AG09319 (cell line): ENCODE data around the gene SERTAD4.

Experiments
- DNase-seq: peaks from one replicate; pipeline ENCODE4 v3.0.0-alpha.2; 2010; ENCODE audit warnings: low read depth; ENCODE audit errors: extremely low read depth
- TF ChIP-seq, protein P1 (sequence below): IDR thresholded peaks from 2 replicates; pipeline ENCODE4 v1.5.1; 2011; ENCODE audit warnings: low read depth, mild to moderate bottlenecking, inconsistent platforms, low read length, moderate library complexity

The SERTAD4 gene

GRCh38 chr1:210201681-210202080, 30.9 kb upstream of the SERTAD4 start:
- TF ChIP-seq, protein P1, sequence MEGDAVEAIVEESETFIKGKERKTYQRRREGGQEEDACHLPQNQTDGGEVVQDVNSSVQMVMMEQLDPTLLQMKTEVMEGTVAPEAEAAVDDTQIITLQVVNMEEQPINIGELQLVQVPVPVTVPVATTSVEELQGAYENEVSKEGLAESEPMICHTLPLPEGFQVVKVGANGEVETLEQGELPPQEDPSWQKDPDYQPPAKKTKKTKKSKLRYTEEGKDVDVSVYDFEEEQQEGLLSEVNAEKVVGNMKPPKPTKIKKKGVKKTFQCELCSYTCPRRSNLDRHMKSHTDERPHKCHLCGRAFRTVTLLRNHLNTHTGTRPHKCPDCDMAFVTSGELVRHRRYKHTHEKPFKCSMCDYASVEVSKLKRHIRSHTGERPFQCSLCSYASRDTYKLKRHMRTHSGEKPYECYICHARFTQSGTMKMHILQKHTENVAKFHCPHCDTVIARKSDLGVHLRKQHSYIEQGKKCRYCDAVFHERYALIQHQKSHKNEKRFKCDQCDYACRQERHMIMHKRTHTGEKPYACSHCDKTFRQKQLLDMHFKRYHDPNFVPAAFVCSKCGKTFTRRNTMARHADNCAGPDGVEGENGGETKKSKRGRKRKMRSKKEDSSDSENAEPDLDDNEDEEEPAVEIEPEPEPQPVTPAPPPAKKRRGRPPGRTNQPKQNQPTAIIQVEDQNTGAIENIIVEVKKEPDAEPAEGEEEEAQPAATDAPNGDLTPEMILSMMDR, result no peak
- DNase-seq, result no peak

DNA sequence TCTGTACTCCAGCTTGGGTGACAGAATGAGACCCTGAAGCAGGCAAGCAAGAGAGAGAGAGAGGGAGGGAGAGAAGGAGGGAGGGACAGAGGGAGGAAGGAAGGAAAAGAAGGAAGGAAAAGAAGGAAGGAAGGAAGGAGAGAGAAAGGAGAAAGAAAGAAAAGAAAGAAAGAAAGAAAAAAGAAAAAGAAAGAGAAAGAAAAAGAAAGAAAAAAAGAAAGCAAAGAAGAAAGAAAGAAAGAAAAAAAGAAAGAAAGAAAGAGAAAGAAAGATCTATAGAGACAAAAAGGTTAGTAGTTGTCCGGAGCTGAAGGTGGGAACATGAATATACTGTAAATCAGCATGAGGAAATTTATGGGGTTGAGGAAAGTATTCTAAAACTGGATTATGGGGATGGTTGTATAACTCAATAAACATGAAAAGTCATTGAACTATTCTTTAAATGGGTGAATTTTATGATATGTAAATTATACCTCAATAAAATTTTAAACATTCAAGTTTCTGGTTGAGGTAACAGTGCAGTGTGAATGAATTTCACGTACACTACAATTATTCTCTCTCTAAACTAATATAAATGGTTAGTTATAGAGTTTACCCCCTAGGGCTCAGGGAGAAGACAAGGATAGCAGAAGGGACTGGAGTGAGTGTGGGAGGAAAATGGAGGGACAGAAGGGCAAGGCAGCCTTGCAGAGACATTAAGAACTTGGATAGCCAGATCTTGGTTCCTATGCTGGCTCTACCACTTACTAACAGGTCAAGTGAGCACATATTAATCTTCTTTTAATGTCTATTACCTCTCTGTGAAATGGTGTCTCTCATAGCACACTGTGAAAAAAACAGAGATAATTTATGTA, 24.8 kb upstream of the SERTAD4 start:
- TF ChIP-seq, protein P1, result no peak

GRCh38 chr1:210213335-210213734, 19.3 kb upstream of the SERTAD4 start:
- no peak for DNase-seq
- TF ChIP-seq, protein P1, result no peak

More for the DNA sequence above, 24.8 kb upstream of the SERTAD4 start:
- no peak for DNase-seq

GRCh38 chr1:210214573-210215409, 17.8 kb upstream of the SERTAD4 start:
- DNase-seq, result no peak
- TF ChIP-seq, protein P1, result no peak

GRCh38 chr1:210217482-210217881, 15.1 kb upstream of the SERTAD4 start:
- DNase-seq, result no peak
- TF ChIP-seq, protein P1, result no peak

GRCh38 chr1:210218047-210218446, 14.5 kb upstream of the SERTAD4 start:
- DNase-seq, result no peak
- TF ChIP-seq, protein P1, result no peak

DNA sequence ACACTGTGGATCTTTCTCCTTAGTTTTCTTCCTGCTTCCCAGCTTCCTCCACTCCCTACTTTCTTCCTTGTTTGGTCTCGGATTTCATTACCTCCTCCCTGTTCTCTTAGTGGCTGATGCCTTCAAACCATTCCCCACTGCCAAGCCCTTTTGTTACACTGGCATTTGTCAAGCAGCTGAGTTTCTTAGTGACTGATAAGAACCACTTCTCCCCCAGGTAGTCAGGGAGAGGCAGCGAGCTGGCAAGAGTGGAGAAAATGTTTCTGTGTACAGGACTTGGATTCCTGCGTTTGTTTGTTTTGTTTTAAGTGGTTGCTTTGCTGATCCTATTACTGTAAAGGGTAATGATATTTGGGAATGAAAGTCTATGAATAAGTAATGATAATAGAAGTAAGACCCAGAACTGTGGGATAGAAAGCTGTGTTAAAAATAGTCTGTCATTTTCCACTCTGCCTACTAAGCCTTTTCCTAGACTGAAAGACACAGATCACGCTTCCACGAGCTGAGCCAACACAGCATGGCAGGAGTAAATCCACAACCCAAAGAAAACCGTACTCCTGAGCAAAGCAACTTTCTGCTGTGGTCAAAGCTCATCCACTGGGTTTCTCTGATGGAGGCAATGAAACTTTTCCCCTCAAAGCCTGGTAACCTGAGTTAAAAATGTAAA, 10.1 kb upstream of the SERTAD4 start:
- TF ChIP-seq, protein P1, result no peak
- DNase-seq, result no peak
